NCI-H69 (cell line): ENCODE data around the gene MYL3.
"Not testable (repeated sequence)": the region's sequence is repeated elsewhere in the genome, so short reads cannot be mapped to it uniquely, and the experiment has no call there.

Experiments
- DNase-seq: peaks from one replicate; lab custom pipeline; 2025; lab: John Stamatoyannopoulos, UW

Gene MYL3

DNA sequence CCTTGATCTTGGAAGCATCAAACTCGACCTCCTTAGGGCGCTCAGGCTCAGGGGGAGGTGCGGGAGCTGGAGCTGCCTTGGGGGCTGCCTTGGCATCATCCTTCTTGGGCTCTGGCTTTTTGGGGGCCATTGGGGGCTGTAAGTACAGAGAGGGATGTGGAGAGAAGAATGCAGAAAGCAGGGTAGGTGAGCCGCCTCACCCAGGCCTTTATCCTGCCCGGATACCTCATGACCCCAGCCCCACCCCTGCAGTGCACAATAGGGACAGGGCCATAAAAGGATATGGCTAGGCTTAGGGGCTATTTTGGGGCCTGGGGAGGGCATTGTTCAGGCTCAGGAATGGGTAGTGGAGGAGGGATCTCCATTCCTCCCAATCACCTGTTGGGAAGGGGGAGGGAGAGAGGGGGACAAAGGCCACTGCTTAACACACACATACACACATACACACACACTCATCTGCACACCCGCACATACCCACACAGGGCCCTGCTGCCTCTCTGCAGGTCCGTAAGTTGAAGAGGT, at the start of gene MYL3:
MYL3 (minus strand) TSS at position 184 of the 522 bp plus-strand sequence; CDS start at position 130, 54 bp downstream.
- DNase-seq, result no peak

DNA sequence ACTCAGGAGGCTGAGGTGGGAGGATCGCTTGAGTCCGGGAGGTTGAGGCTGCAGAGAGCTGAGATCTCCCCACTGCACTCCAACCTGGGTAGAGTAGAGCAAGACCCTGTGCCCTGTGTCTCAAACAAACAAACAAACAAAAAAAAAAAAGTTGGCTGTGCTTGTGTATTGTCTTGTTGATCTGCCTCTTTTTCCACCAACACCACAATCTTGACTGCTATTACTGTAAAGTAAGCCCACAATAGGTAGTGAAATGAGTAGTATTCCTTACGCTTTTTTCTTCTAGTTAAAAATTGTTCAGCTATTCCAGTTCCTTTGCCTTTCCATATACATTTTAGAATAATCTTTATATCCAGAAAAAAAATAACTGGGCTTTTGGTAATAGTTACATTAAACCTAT, 49.7 kb upstream of the MYL3 start:
- DNase-seq, result no peak

DNA sequence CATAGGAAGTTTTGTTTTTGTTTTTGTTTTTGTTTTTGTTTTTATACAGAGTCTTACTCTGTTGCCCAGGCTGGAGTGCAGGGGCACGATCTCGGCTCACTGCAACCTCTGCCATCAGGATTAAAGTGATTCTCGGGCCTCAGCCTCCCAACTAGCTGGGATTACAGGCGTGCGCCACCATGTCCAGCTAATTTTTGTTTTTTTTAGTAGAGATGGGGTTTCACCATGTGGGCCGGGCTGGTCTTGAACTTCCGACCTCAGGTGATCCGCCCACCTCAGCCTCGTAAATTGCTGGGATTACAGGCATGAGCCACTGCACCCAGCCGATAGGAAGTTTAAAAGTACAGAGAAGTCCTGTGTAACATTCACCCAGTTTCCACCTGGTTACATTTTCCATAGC, 47.7 kb upstream of the MYL3 start:
- not testable (repeated sequence) for DNase-seq

DNA sequence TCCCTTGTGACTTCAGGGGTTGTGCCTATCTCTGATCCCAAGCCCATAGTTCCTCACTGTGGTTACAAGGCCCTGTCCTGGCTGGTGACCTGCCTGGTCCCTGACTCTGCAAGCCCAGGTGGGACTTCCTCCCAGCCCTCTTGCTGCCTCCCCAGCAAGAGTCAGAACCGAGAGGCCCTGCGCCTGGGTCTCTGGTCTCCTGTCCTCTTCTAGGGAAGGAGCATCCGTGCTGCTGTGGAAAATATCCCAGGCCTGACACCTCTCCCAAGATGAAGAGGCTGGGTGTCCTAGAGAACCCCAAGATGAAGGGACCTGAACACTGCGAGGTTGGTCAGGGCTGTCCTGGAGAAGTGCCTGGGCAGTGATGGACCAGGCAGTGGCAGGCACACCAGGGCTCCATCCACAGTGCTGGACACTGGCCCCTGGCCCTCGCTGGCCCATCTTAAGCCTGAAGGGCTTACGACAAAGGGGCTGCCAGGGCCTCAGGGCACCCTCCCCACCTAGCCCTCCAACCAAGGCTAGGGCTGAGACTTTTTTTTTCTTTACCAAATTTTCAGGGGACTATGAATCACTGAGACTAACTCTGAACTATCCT, 47.0 kb upstream of the MYL3 start:
- DNase-seq, result no peak

DNA sequence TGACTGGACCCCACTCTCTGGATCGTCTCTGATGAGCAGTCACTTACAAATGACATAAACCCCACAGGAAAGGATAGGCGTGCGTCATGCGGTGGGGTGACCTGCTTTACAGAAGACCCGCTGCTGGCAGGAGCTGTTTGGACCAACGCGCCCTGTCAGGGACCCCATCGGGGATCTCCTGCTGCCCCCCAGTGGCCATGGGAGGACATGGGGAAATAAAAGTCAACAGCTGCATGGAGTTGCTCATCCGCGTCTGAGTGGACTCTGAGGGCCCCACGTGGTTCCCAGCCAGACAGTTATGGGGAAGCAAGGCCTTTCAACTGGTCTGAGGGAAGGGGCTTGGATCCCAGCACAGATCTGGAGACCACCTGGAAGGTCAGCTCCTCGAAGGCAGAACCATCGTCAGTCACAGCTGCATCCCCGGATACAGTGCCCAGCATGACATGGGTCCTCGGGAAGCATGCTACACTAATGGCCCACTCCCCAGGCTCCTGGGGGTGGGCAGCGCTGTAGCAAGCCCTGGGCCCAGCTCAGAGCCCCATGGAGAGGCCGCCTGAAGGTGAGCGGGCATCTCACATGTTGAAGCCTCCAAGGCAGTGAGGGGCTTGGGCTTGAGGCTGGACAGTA, 46.4 kb upstream of the MYL3 start:
- peak; percentile 82 for DNase-seq

DNA sequence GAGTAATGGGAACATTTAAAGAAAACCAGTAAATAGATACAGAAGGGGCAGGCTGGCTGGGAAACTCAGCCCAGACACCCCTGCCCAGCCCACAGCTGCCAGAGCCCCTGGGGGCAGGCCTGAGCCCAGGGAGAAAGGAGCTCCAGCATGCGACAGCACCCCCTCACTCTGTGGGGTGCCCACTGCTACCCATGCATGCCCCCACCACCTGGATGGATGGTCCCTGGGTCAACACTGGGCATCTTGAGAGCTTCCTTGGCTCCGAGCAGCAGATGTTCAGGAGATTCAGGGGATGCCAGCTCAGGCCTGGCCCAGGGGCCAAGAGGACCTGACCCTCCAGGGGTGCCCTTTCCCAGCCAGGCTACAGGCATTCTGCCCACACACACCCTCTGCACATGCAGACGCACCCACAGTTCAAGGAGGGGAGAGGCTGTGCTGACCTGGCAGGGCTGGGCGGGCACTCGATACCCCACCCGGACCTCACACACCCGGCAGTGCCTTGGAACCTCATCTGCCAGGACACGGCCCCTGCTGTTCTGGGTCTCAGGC, 45.8 kb upstream of the MYL3 start:
- no peak for DNase-seq

DNA sequence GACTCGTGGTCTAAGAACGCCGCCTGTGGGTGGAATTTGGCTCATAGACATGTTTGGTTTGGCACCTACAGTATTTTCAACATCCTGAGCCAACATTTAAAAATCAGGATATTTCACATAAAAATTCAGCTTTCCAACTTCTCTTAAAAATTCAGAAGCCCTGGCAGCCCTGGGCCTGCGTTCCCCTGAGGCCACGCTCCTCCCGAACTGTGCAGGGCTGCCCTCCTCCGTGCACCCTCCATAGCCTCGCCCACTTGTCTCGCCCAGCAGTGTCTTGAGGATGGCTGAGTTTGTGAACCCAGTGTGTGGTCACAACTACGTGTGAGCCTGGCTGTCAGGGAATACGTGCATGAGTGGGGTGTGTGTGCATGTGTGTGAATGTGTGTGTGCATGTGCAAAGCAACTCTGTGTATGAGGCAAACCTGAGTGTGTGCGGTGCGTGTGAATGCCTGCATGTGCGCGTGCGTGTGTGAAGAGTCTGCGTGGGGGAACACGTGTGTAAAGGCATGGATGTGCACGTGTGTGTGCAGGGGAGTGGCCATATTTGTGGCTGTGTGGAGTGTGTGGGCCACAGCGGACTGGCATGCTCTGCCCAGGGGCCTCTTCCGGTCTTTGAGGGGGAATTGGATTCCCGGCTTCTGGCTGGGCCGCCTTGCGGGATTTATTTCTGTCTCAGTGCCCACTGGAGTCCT, 45.2 kb upstream of the MYL3 start:
- DNase-seq, result no peak

DNA sequence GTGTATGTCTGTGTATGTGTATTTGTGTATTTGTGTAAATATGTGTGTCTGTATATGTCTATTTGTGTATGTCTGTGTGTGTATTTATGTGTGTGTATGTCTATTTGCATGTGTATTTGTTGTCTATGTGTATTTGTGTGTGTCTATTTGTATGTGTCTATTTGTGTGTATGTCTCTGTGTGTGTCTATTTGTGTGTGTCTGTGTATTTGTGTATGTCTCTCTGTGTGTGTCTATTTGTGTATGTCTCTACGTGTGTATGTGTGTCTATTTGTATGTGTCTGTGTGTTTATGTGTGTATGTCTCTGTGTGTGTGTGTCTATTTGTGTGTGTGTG, 44.7 kb upstream of the MYL3 start:
- DNase-seq, result no peak

DNA sequence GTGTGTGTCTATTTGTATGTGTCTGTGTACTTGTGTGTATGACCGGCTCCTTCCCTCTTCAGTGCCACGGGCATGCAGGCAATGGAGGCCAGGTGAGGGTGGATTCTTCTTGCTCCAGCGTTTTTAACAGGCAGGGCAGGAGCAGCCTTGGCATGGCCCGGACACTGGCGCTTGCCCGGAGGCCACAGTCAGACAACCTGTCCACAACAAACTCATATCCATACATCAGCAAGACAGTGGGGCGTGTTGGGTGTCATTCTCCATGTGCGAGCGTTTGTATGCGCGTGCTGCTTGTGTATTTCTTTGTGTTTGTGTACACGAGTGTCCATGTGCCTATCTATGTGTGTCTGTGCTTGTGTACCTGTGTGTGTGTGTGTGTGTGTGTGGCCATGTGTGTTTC, 44.0 kb upstream of the MYL3 start:
- no peak for DNase-seq

DNA sequence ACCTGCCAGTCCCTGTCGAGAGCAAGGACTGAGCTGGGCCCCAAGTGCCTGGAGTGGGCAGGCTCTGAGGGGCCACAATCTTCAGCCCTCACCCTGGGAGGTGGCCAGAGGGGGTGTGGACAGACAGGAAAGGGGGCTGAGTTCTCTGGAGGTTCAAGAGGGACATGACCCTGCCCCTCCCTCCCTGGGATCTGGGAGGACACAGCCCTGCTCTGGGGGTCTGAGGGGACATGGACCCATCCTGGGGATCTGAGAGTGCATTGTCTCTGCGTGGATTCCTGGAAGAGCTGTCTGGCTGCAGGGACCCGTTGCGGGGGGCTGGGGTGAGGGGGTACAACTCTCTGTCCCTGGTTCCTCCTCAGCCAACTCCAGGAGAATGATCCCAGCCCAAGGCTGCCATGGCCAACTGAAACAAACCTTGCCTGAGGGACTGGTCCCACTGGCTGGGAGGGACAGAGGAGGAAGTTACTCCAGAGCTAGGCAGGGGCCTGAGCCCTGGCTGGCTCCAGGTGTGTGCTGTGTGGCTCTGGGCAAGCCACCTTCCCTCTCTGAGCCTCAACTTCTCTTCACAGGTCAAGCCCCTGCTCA, 43.3 kb upstream of the MYL3 start:
- DNase-seq, result no peak

DNA sequence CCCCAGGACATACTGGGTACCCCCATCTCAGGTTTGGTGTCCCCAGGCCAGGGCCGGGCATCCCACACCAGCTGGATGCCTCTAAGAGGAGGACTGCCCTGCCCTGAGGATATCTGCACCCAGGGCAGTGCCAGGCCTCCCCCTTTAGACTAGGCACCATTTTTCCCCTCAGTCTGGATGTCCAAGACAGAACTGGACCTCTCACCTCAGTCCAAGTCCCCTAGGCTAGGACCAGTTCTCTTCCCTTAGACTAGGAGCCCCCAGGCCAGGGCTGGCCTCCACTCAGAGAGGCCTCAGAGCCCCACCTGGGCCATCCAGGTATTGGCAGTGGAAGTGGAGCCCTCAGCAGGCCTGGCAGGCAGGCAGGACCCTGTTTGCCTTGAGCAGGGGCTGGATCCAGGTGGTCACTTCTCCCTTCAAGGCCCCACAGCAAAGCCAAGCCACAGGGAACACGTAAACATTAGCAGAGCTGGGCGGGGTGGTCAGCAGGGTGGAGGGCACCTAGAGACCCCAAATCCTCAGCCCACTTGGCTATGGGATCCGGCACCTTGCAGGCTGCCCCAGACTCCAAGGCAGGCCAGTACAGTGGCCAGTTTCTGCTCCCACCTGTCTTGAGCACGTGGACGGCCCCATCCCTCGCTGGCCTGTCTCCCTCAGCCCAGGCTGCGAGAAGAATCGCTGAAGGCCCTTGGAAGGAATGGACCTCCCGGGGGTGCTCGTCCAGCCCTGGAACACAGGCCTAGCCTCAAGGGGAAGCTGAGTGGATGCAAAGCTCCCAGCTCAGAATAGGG, 42.6 kb upstream of the MYL3 start:
- DNase-seq, result no peak

DNA sequence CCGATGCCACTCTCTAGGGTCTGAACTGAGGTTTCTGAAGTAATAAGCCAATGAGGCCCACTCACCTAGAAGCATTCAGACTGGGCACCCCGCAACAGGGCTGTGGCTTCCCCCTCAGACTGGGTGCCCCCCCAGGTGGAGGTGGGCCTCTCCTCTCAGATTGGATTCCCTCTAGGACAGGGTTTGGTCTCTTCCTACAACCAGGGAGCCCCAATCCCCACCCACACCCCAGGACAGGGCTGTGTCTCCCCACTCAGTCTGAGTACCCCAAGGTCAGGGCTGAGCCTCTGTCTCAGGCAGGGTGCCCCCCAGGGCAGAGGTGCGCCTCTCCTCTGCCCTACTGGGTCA, 41.9 kb upstream of the MYL3 start:
- DNase-seq, result no peak

DNA sequence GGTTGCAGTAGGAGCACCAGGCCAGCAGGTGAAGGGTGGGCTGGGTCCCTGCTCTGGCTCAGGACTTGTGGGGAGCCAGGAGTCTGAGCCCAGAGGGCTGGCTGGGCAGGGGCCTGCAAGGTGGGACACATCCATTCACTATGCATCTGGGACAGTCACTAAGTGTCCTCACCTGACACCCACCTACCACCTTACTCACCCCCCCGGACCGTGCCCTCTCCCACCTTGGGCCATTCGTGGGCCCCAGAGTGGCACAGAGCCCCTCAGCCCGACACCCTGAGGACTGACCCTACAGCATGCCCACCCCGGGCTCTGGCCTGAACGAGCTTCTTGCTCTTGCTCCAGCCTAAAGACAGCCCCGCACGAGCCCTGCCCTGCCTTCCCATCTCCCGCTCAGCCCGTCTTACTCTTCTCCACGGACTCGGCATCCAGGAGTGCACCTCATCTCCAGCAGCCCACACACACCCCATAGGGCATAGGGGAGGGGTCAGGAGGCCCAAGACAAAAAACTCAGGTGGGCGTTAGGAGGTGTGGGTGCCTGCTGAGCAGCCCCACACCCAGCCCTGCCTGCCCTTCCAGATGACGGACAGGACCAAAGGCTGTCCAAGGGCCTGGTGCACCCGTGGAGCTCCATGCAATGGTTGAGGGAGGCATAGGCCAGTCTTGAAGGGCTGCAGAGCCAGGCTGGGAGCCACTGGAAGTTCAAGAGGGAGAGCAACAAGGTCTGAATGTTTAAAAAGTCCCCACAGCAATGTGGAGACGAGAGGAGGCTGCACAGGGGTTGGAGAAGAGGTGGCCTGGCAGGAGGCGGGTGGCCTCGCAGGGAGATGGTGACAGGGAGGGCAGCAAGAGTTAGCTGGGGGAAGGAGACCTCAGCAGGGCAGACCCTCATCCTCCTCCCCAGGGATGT, 41.3 kb upstream of the MYL3 start:
- no peak for DNase-seq

DNA sequence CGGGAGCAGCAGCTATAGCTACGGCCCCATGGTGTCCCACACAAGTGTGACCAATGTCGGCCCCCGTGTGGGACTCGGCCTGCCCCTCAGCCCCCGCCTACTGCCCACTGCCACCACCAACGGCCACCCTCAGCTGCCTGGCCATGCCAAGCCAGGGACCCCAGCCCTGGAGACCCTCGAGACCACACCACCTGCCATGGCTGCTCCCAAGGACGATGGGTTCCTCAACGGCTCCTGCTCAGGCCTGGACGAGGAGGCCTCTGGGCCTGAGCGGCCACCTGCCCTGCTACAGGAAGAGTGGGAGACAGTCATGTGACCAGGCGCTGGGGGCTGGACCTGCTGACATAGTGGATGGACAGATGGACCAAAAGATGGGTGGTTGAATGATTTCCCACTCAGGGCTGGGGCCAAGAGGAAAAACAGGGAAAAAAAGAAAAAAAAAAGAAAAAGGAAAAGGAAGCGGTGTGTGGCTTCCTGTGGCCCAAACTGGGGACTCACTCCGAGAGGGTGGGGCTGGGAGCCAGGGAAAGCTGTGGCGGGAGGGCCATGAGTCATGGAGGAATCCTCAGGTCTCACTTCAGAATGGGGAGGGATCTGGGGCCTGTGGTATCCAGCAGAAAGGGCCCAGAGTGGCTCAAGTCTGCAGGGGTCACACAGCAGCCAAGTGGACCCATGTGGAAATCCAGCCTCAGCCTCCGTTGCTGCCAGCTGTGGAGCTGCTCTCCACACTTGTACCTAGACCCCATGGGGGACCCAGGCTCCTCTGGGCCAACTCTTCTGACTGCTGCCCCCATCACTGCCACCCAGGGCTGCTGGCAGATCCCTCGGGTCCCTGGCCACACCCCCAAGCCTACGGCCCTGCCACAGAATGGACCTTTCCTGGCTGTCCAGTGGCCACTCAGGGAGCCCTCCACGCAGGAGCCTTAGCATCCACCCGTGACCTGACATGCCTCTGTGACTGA, 40.4 kb upstream of the MYL3 start:
- no peak for DNase-seq

DNA sequence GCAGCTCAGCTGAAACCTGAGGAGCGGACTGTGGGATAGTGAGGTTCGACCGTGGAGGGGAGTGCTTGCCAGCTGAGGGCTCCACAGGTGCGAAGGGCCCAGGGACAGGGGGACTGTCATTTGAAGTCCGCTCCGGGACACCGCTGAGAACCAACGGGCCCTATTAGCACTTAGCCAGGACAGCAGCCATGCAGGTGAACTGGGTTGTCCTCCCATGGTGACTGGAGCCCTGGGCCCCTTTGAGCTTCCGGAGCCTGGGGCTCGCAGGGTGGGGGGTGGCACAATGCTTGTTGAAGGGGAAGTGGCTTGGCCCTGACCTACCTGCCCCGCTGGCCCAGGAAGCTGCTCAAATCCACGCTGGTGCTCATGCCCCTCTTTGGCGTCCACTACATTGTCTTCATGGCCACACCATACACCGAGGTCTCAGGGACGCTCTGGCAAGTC, 39.0 kb upstream of the MYL3 start:
- DNase-seq, result no peak

DNA sequence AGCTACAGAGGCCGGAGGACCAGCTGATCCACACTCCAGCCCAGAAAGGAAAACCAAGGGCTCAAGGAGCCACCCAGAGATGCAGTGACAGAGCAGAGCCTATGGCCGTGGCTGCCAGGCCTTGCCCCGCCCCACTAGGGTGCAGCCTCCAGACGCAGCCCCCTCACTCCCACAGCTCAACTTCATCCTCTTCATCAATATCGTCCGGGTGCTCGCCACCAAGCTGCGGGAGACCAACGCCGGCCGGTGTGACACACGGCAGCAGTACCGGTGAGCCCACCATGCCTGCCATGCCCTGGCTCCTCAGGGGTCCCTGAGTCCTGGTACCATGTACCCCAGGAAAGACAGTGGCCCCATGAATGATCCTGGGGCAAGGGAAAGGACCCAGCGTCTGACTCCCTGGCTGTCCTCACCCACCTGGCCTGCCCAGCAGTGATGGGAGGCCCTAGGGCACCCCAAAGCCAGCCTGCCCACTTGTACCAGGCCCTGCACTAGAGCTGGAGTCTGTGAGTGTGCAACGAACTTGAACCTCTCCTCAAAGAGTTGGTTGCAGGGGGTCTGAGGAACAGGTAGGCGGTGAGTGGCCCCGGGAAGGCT, 38.4 kb upstream of the MYL3 start:
- DNase-seq, result no peak

DNA sequence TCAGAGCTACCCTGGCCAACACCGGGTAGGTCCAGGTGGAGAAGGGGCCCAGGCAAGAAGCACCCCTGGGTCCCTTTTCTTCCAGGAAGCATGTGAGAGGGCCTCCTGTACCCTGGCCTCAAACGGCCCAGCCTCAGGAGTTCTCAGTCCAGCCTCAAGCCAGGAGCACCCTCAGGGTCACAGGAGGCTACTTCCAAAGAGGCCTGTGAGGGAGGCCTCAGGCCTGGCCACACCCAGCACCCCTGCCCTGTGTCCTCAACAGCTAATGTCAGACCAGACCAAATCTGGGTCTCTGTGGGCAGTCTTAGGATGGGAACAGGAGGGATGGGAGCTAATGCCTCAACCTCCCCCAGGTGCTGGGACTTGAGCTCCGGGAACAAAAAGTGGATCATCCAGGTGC, 37.8 kb upstream of the MYL3 start:
- no peak for DNase-seq

DNA sequence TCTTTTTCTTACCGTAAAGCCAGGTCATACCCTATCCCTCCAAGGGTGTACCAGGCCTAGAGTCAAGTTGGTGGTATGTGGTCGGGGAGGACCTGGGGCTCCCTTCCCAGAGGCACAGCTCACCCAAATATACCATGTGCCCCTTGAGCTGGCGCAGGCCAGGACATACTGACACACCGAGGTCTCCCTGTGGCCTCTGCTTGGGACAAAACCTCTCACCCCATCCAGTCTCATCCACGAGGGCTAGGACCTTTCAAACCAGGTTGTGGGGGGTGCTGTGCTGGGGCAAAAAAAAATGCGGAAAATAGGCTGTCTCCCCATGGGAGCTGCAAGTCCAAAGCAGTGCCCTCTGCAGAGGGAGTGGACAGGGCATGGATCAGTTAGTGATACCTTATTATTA, 37.1 kb upstream of the MYL3 start:
- no peak for DNase-seq

DNA sequence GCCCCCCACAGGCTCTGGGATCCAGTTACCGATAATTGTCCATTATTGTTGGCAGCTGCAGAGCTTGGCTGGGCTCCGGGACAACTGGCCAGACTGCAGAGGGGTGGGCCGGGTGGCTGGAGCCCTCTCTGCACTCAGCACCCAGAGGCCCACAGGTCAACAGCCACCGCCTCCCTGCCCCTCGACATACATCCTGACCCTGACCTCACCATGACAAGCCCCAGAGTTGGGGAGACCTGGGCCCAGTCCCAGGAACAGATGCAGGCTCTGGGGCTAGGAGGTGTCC, 36.7 kb upstream of the MYL3 start:
- peak; percentile 84 for DNase-seq
